Testis (tissue), 2 donors: Measurements from ENCODE around the gene CST8.

Experiments
- POLR2A ChIP-seq: fragments of 450-650 bp; IDR thresholded peaks from one replicate; pipeline ENCODE4 v1.6.1; 2017; ENCODE audit warnings: antibody characterized with exemption, mild to moderate bottlenecking, moderate library complexity
- TF ChIP-seq, protein P1 (sequence below), 3 experiments: fragments of 450-650 bp in 2 of 3; fragments of 200-600 bp in 1 of 3; sonication (generic) in 1 of 3; IDR thresholded peaks; one replicate each; pipeline ENCODE4 v1.5.1; 2016 to 2019; ENCODE audit warnings: antibody characterized with exemption in 3 of 3, mild to moderate bottlenecking in 2 of 3, moderate library complexity in 1 of 3

DNA sequence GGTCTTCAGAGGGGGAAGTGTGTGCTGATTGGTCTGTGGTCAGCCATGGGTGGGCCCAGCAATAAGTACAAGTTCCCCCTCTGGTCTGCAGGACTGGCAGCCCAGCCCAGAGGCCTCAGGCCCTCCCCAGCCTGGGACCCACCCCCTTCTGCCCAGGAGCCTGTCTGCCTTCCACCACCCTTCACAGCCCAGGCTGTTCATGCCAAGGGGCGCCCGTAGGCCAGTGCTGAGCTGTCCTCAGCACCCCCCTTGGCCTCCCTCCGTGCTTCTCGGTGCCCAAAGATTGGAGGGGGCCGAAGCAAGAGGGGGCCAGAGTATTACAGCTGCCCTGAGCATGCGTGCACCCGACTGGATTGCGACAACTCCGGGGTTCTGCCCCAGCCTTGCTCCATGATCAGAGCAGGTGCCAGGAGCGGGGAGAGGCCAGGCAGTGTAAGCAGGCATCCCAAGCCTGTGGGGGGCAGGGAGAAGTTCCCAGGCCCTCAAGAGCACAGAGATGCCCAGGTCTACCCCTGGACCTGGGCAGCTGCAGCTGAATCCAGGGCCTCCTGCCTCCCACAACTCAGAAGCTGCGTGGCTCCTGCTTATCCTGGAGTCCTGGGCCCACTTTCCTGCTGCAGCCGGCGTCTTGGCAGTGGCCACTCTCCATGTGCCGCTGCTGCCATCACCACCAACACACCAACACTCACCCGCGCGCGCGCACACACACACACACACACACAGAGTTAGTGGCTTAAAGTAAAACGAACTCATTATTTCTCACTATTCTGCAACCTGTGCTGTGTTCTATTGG, 44.1 kb downstream of the CST8 start:
- TF ChIP-seq, protein P1, sequence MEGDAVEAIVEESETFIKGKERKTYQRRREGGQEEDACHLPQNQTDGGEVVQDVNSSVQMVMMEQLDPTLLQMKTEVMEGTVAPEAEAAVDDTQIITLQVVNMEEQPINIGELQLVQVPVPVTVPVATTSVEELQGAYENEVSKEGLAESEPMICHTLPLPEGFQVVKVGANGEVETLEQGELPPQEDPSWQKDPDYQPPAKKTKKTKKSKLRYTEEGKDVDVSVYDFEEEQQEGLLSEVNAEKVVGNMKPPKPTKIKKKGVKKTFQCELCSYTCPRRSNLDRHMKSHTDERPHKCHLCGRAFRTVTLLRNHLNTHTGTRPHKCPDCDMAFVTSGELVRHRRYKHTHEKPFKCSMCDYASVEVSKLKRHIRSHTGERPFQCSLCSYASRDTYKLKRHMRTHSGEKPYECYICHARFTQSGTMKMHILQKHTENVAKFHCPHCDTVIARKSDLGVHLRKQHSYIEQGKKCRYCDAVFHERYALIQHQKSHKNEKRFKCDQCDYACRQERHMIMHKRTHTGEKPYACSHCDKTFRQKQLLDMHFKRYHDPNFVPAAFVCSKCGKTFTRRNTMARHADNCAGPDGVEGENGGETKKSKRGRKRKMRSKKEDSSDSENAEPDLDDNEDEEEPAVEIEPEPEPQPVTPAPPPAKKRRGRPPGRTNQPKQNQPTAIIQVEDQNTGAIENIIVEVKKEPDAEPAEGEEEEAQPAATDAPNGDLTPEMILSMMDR (IDR thresholded peaks at IDR 0.05) = no peak
- no peak for TF ChIP-seq POLR2A
